ENCODE data around the gene CENATAC.
"Not testable (repeated sequence)": the region's sequence is repeated elsewhere in the genome, so short reads cannot be mapped to it uniquely, and the experiment has no call there.

Gene CENATAC, protein sequence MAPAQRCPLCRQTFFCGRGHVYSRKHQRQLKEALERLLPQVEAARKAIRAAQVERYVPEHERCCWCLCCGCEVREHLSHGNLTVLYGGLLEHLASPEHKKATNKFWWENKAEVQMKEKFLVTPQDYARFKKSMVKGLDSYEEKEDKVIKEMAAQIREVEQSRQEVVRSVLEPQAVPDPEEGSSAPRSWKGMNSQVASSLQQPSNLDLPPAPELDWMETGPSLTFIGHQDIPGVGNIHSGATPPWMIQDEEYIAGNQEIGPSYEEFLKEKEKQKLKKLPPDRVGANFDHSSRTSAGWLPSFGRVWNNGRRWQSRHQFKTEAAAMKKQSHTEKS

DNA sequence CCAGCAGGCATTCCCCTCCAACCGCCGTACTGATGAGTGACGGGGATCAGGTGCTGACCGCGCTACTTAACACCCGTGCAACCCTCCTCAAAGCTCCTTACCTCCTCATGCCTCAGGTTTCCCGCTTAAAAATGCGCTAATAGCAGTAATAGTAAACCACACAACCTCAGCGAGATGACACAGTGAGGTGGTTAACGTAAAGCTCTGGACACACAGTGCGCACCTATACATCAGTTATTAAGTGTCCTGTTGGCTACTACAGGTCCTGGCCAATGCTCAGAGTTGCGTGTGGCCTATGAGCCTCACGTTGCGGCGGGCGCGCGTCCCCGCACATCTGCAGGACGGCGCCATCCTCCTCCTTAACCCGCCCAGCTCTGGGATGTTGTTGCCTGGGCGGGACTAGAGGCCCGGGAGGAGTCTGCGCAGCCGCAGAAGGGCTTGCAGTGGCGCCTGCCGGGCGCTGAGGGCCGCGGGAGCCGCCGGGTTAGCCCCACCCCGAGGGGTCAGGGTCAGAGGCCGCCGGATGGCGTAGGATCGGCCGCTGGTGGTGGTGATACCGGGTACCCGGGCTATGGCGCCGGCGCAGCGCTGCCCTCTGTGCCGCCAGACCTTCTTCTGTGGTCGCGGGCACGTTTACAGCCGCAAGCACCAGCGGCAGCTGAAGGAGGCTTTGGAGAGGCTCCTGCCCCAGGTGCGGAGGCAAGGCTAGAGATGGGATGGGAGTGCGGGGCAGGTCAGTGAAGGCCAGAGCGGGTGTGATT, at the start of gene CENATAC:
Gene CENATAC, plus strand, starts transcription at position 512 of the 761 bp plus-strand sequence. Its CDS starts 60 bp downstream, at position 572.
- peak; percentile 96 for DNase-seq (ENCODE audit: low spot score)

DNA sequence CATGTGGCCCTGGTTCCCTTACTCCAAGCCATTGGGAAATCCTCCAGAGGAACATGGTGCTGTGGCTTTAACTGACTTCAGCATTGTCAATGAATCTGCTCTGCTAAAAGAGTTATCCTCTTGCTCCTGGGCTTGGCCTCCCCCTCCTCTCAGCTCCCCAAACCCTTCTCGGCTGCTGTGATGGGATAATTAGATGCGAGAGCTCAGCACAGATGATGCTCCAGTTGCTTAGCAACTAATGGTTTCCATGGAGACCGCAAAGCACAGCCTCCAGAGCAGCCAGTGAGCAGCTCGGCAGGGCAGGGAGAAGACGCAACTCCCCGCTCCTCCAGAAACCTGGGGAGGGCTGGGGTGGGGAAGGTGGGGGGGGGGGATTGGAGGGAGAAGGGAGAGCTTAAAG, 44.7 kb upstream of the CENATAC start:
- DNase-seq (ENCODE audit: low spot score), result no peak

DNA sequence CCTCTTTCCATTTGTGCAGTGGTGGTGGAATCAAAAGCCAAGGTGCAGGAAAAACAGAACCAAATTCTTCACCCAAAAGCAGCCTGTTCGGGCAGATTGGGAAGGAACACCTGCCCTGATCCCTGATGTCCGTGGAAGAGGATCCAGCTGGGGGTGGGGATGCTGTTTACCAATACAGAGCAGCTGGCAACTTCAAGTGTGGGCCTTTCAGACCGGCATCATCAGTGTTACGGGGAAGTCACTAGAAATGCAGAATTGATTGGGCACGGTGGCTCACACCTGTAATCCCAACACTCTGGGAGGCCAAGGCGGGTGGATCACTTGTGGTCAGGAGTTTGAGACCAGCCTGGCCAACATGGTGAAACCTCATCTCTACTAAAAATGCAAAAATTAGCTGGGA, 44.0 kb upstream of the CENATAC start:
- not testable (repeated sequence) for DNase-seq (ENCODE audit: low spot score)

DNA sequence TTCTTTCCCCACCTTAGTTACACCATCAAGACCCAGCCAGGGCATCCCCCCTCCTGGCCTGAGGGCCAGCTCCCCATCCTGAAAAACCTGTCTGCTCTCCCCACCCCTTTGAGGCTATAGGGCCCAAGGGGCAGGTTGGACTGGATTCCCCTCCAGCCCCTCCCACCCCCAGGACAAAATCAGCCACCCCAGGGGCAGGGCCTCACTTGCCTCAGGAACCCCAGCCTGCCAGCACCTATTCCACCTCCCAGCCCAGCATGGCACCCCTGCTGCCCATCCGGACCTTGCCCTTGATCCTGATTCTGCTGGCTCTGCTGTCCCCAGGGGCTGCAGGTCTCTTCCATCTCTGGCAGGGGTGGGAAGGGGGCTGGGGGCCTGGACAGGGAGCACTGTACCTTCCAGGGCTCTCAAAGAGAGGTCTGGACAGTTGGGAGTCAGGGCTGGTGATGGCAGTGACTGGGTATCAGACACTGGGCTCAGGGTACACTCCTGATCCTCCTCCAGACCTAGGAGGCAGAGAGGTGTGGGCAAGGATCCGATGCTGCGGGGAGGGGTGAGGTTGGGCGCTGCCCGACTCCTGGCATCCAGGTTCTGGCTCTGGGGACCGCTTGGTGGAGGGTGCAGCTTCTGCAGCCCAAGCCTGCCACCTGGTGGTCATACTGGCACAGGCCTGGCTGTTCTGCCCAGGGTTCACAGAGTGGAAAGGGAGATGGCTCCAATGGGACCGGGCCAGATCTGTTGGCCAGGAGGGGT, 41.7 kb upstream of the CENATAC start, which contains the start of gene UPK2:
Gene UPK2, plus strand, starts transcription at position 205 of the 753 bp plus-strand sequence. Its CDS starts 53 bp downstream, at position 258.
- DNase-seq (ENCODE audit: low spot score), result peak; percentile 88

DNA sequence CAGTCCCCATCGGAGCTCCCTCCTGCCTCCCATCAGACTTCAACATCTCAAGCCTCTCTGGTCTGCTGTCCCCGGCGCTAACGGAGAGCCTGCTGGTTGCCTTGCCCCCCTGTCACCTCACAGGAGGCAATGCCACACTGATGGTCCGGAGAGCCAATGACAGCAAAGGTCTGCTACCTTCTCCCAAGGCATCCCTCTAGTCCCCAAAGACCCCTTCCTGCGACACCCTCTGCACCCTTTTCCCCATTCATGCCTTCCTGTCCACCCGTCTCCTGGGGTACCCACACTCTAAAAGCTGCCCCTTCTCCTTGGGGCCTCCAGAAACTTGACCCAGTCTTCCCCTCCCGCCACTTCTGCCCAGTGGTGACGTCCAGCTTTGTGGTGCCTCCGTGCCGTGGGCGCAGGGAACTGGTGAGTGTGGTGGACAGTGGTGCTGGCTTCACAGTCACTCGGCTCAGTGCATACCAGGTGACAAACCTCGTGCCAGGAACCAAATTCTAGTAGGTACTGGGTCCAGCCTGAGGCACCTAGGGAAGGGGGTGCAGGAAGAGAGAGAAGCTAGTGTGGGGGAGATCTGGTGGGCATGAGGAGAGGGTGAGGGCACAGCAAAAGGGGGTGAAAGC, 41.0 kb upstream of the CENATAC start:
- DNase-seq (ENCODE audit: low spot score), result no peak

DNA sequence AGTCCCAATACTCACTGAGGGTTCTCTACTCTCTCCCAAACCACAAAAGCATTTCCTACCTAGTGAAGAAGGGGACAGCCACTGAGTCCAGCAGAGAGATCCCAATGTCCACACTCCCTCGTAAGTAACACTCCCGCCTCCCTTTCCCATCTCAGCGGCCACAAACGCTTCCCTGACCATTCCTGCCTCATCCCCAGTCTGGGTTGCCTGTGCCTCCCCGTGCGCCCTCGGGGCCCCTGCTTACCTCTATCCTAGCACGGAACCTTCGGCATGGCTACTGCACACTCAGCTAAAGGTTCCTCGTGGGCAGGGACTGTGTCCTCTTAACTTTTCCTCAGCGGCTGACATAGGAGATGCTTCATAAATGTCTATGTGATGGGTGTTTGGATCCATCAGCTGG, 40.4 kb upstream of the CENATAC start:
- no peak for DNase-seq (ENCODE audit: low spot score)

DNA sequence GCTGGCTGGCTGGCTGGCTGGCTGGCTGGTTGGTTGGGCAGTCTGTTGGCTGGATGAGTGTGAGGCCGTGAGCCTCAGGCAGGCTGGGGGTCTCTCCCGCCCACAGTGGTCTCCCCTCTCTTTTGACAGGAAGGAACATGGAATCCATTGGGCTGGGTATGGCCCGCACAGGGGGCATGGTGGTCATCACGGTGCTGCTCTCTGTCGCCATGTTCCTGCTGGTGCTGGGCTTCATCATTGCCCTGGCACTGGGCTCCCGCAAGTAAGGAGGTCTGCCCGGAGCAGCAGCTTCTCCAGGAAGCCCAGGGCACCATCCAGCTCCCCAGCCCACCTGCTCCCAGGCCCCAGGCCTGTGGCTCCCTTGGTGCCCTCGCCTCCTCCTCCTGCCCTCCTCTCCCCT, 40.0 kb upstream of the CENATAC start:
- no peak for DNase-seq (ENCODE audit: low spot score)

DNA sequence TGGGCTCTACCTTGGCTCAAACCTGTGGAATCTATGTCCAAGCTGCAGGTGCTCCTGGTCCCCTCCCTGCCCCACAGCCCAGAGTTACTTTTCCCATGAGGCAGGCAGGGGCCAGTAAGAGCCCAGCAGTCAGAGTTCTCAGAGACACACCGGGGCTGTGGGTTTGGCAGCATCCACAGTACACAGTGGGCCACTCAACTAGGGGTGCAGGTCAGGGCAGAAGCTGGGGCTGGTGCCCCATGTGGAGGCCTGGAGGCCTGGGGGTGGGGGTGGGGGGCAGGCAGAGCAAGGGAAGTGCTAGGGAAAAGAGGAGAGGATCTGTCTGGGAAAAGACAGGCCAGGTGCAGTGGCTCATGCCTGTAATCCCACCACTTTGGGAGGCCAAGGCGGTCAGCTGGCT, 39.4 kb upstream of the CENATAC start:
- no peak for DNase-seq (ENCODE audit: low spot score)

DNA sequence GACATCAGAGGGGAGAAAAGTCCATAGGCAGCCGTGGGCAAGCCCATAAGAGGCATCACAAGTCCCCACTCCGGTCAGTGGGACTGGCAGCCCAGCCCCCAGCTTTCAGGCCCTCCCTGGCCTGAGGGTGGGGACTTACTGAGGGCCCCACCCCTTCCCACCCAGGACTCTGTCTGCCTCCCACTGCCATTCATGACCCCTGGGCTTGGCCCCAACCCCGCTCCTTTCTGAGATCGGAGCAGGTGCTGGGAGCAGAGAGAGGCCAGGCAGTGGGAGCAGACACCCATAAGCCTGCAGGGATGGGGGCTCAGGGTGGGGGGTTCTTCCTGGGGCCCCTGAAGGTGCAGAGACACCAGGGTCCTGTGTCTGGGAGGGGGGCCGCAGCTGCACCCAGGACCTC, 36.7 kb upstream of the CENATAC start:
- DNase-seq (ENCODE audit: low spot score), result no peak

DNA sequence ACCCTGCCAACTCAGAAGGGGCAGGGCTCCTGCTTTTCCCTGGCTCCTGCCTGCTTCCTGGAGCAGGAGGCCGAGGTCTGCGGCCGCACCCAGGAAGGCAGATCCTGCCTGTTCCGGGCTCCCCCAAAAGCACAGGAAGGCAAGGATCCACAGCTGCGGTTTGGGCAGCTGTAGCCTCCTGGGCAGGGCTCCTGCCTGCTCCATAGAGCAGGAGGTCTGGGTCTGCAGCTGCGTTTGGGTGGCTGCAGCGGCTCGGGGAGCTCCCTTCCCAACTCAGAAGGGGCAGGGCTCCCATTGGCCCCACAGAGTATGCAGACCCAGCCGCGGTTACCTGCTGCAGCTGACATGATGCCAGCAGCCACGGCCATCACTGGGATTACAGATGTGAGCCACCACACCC, 36.3 kb upstream of the CENATAC start:
- DNase-seq (ENCODE audit: low spot score), result no peak

DNA sequence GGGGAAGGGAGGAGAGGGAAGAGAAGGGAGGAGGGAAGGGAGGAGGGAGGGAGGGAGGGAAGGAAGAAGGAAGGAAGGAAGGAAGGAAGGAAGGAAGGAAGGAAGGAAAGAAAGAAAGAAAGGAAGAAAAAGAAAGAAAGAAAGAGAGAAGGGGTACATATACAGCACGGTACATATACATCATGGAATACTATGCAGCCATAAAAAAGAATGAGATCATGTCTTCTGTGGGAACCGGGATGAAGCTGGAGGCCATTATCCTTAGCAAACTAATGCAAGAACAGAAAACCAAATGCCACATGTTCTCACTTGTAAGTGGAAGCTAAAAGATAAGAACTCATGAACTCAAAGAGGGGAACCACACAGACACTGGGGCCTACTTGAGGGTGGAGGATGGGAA, 28.4 kb upstream of the CENATAC start:
- DNase-seq (ENCODE audit: low spot score), result not testable (repeated sequence)

DNA sequence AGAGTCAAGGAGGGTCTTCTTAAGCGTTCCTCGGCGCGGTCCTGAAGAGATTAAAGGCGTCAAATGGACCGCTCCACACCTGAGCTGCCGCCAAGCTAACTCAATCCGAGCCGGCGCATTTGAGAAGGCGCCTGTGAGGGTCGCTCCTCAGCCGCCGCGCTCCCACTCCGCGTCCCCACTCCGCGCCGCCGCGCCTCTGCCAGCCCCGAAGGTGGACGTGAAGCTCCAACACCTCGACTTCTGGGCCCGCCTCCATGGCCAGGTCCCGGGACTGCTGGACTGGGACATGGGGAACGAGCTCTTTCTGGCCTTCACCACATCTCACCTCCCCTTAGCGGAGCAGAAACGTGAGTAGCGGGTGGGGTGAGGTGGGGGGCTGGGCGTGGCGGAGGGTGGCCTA, 26.3 kb upstream of the CENATAC start, which contains the start of gene FOXR1:
Gene FOXR1, plus strand, starts transcription at position 116 of the 400 bp plus-strand sequence. Its CDS starts 171 bp downstream, at position 287.
- no peak for DNase-seq (ENCODE audit: low spot score)

DNA sequence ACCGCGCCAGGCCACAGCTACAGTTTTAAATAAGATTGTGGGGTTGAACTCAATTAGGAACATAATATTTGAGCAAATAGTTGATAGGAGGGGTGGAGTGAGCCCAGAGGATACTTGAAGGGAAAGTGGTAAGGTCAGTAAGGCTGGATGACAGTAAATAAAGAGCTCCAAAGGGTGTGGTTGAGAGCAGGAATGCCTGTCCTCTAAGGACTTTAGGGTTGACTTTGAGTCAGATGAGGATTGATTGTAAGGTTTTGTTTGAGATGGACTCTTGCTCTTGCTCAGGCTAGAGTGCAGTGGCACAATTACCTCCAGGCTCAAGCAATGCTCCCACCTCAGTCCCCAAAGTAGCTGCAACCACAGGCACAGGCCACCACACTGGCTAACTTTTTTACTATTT, 24.0 kb upstream of the CENATAC start:
- DNase-seq (ENCODE audit: low spot score), result no peak

DNA sequence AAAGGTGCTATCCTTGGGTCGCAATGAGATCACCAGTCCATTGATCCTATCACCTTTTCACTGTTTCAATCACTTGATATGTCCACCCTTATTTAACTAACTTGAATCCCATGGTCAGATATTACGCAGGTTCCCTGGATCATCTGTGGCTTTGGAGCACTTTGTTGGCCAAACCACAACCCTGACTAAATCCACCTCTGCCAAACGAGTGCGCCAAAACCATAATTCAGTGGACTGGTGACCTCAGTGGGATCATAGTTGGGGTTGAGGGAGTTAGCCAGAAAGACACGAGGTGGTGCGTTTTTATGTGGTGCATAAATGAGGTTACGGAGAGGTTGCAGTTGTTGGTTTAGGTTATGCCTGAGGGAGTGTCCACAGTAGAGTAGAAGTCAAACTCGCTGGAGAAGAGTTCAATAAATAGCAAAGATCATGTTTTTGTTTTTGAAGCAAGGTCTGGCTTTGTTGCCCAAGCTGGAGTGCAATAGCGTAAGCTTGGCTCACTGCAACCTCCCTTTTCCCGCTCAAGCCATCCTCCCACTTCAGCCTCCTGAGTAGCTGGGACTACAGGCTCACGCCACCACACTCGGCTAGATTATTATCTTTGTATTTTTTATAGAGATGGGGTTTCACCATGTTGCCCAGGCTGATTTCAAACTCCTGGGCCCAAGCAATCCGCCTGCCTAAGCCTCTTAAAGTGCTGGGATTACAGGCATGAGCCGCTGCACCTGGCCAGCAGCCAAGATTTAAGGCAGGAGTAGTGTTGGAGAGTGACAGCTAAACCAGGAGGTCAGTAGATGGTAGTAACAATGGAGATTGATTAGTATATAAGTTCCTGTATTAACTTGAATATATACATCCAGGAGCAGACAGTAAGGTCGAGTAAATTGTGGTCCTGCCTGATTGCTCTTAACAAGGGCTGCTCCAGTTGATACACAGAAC, 21.9 kb upstream of the CENATAC start:
- no peak for DNase-seq (ENCODE audit: low spot score)

DNA sequence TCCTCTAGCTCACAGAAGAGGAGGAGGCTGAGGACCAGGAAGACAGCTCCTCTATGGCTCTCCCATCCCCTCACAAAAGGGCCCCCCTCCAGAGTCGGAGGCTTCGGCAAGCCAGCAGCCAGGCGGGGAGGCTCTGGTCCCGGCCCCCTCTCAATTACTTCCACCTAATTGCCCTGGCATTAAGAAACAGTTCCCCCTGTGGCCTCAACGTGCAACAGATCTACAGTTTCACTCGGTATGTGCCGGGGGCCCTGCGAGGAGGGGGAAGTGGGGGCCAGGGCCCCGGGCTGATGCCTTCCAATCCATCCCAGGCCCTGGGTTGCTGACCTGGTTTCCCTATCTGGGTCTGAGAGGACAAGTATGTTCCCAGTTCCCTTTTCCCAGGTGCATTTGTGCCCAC, 18.5 kb upstream of the CENATAC start:
- no peak for DNase-seq (ENCODE audit: low spot score)

DNA sequence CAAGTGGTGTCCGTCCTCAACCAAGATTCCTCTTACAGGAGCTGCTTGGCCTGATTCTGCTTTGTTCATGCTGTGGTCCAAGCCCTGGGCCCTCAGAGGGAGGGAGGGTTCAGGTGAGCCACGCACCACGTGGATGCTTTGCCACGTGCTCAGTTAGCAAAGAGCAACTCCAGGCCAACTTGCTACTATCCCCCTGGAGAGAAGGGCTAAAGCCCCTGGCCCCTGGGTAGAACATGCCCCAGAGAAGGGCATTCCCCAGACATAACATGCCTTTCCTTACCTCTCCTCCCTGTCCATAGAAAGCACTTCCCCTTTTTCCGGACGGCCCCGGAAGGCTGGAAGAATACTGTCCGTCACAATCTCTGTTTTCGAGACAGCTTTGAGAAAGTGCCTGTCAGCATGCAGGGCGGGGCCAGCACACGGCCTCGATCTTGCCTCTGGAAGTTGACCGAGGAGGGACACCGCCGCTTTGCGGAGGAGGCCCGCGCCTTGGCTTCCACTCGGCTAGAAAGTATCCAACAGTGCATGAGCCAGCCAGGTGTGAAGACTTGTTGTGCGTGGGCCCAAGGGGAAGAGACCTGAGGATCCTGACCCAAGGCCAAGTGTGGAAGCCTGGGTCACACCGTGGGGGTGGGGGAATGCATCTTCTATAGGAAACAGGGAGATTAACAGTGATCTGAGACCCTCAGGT, 17.6 kb upstream of the CENATAC start:
- DNase-seq (ENCODE audit: low spot score), result no peak

DNA sequence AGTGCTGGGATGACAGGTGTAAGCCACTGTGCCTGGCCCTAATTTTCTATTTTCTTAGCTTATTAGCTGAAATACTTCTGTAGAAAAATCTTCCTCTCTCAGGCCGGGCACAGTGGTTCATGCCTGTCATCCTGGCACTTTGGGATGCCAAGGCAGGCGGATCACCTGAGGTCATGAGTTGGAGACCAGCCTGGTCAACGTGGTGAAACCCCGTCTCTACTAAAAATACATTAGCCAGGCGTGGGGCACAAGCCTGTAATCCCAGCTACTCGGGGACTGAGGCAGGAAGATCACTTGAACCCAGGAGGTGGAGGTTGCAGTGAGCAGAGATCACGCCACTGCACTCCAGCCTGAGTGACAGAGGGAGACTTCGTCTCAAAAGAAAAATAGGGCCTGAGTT, 13.6 kb upstream of the CENATAC start:
- DNase-seq (ENCODE audit: low spot score), result not testable (repeated sequence)

DNA sequence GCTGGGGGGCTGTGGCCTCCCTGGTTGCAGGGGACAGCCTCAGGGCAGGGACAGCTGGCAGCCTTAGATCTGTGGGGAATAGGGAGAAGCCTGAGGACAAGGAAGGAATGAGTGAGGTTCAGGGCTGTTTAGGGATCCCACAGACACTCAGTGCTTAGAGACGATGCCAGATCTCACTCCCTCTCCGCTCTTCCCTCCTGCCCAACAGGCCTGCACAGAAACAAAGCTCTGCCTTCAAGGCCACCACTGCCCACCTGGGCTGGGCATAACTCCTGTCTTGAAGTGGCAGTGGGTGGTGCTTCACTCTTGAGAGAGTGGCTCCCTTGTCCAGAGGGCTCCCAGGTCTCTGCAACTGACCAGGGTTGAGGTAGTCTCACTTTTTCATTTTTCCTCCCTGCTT, 13.1 kb upstream of the CENATAC start:
- no peak for DNase-seq (ENCODE audit: low spot score)

DNA sequence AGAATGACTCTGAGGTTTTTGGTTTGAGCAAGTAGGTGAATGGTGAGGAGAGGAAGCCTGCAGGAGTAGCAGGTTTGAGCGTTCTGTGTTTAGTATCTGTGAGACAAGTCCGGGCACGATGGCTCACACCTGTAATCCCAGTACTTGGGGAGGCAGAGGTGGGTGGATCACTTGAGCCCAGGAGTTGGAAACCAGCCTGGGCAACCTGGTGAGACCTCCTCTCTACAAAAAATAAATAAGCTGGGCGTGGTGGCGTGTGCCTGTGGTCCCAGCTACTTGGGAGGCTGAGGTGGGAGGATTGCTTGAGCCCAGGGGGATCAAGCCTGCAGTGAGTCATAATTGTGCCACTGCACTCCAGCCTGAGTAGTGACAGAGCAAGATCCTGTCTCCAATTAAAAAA, 9.7 kb upstream of the CENATAC start:
- no peak for DNase-seq (ENCODE audit: low spot score)

DNA sequence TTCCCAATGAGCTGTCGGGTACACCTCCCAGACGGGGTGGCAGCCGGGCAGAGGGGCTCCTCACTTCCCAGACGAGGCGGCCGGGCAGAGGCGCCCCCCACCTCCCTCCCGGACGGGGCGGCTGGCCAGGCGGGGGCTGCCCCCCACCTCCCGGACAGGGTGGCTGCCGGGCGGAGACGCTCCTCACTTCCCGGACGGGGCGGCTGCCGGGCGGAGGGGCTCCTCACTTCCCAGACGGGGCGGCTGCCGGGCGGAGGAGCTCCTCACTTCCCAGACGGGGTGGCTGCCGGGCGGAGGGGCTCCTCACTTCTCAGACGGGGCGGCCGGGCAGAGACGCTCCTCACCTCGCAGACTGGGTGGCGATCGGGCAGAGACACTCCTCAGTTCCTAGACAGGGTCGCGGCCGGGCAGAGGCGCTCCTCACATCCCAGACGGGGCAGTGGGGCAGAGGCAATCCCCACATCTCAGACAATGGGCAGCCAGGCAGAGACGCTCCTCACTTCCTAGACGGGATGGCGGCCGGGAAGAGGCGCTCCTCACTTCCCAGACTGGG, 6.4 kb upstream of the CENATAC start:
- DNase-seq (ENCODE audit: low spot score), result not testable (repeated sequence)

Data from CD4-positive, alpha-beta T cell treated with Interleukin-2 at 100 ng/mL for 4 hours (primary cell).